Panc1 (cell line): ENCODE data around the gene FSD1. TPM values are rescaled to one million over a fixed set of nuclear protein-coding genes. Genes with fewer than 3 reads are reported as not detected.

Experiments used
- ATAC-seq: fragments of 200-7000 bp; cut with Tn5 transposase; 2 replicates; pipeline ENCODE4 v1.9.1; 2020; ENCODE audit warnings: mild to moderate bottlenecking, moderate library complexity
- BruUV-seq: library from RNA; stranded (reverse); fragments of 400-500 nt; replicated peaks from 2 replicates; lab custom pipeline; 2021; lab: Mats Ljungman, UMichigan
- CTCF ChIA-PET: fragments of 300-600 bp; sonication (Branson Sonifier 250); formaldehyde crosslinking; loops from one replicate; lab custom pipeline; 2022; ENCODE audit warnings: antibody characterized with exemption; lab: Charles Lee
- POLR2A ChIA-PET: fragments of 300-600 bp; sonication (Branson Sonifier 250); formaldehyde crosslinking; loops from one replicate; lab custom pipeline; 2022; ENCODE audit warnings: antibody characterized with exemption; lab: Charles Lee
- DNase-seq: peaks from one replicate; pipeline ENCODE4 v3.0.0-alpha.2; 2010; ENCODE audit warnings: low read depth, low spot score
- H3K27ac ChIP-seq: 2 replicates; pipeline ENCODE4 v1.5.1; 2011; ENCODE audit warnings: mild to moderate bottlenecking, low read length, inconsistent platforms
- H3K27me3 ChIP-seq: fragments of 200-500 bp; sonication (Bioruptor generic); 2 replicates; pipeline ENCODE4 v1.6.0; 2014; ENCODE audit warnings: low read length, inconsistent platforms; ENCODE audit not compliant: control insufficient read depth, insufficient read depth
- H3K36me3 ChIP-seq: fragments of 200-500 bp; sonication (Bioruptor generic); 2 replicates; pipeline ENCODE4 v1.5.1; 2014; ENCODE audit warnings: inconsistent platforms, mild to moderate bottlenecking, low read length, moderate library complexity; ENCODE audit not compliant: control insufficient read depth, insufficient read depth
- H3K4me1 ChIP-seq: 2 replicates; pipeline ENCODE4 v1.5.1; 2011; ENCODE audit warnings: inconsistent platforms, mild to moderate bottlenecking, low read length, moderate library complexity; ENCODE audit not compliant: control insufficient read depth, insufficient read depth
- H3K4me3 ChIP-seq, 2 experiments: 2 replicates each; pipeline ENCODE4 v1.5.1; 2011 to 2012; ENCODE audit warnings: low read depth in 2 of 2, low read length in 2 of 2, mild to moderate bottlenecking in 2 of 2, inconsistent platforms in 1 of 2, moderate library complexity in 1 of 2
- H3K9me3 ChIP-seq: fragments of 200-500 bp; sonication (Bioruptor generic); 2 replicates; pipeline ENCODE4 v1.5.1; 2014; ENCODE audit warnings: low read depth, mild to moderate bottlenecking, inconsistent platforms, low read length, moderate library complexity; ENCODE audit not compliant: control insufficient read depth, insufficient read depth
- CTCF ChIP-seq: fragments of 450-650 bp; IDR thresholded peaks from 2 replicates; pipeline ENCODE4 v1.5.1; 2017; ENCODE audit warnings: mild to moderate bottlenecking
- POLR2AphosphoS5 ChIP-seq: IDR thresholded peaks from 2 replicates; pipeline ENCODE4 v1.6.1; 2012; ENCODE audit warnings: mild to moderate bottlenecking, low read depth, low read length, moderate library complexity
- REST ChIP-seq, 2 experiments: IDR thresholded peaks; 2 replicates each; pipeline ENCODE4 v1.6.1; 2011 to 2012; ENCODE audit warnings: low read depth in 2 of 2, control low read depth in 1 of 2, low read length in 1 of 2, mild to moderate bottlenecking in 1 of 2, moderate library complexity in 1 of 2; ENCODE audit not compliant: insufficient read depth in 1 of 2
- SIN3A ChIP-seq: IDR thresholded peaks from 2 replicates; pipeline ENCODE4 v1.6.1; 2012; ENCODE audit warnings: low read depth, mild to moderate bottlenecking, low read length, moderate library complexity, borderline replicate concordance; ENCODE audit not compliant: insufficient read depth
- TCF7L2 ChIP-seq: IDR thresholded peaks from 2 replicates; pipeline ENCODE4 v1.6.1; 2011; ENCODE audit warnings: mild to moderate bottlenecking, low read depth, low read length, inconsistent platforms
- in situ Hi-C: cut with HindIII; loops from 2 replicates; pipeline ENCODE4 v1.10.0; 2016; ENCODE audit warnings: low sequenced_read_pairs, low pct_unique_long_range_greater_than_20kb
- intact Hi-C: fragments of 100-400 bp; cut with micrococcal nuclease; formaldehyde crosslinking; loops from one replicate; pipeline ENCODE4 v1.10.0; 2022; ENCODE audit not compliant: unreplicated experiment
- total RNA-seq: library from RNA; stranded (reverse); gene quantifications from one replicate; pipeline ENCODE4 v1.2.1, GENCODE V29; 2021; ENCODE audit not compliant: unreplicated experiment

FSD1 gene
- total RNA-seq, 1 experiment from 2014 or later: 12.1 TPM

GRCh38 chr19:4257025-4257424, 47.4 kb upstream of the FSD1 start:
- Histone ChIP-seq H3K36me3 (no peaks in the 10 kb centered on the region), H3K9me3 (no peaks in the 10 kb centered on the region), H3K4me1 (no peaks in the 10 kb centered on the region), H3K27me3 (no peaks in the 10 kb centered on the region), H3K27ac (no peak overlapping the region), H3K4me3 (no peak overlapping the region)
- no peak for ATAC-seq
- TF ChIP-seq POLR2AphosphoS5 (no peak), REST (IDR thresholded peaks at IDR 0.05; ENCODE audit: insufficient read depth in 1 of 2, low read depth in 2 of 2, low read length in 1 of 2) (no peak), SIN3A (no peak), TCF7L2 (no peak), CTCF (no peak)
- POLR2A ChIA-PET: no interaction called here
- in situ Hi-C loops: no loop called here
- intact Hi-C loops: no loop called here
- no peak for DNase-seq
- CTCF ChIA-PET: no interaction called here
- no TSS peak for BruUV-seq

- BruUV-seq: no TSS peak
- TF ChIP-seq TCF7L2 (no peak), SIN3A (no peak), POLR2AphosphoS5 (no peak), REST (IDR thresholded peaks at IDR 0.05; ENCODE audit: insufficient read depth in 1 of 2, low read depth in 2 of 2, low read length in 1 of 2) (no peak), CTCF (no peak)
- ChIA-PET POLR2A (no interaction called here), CTCF (no interaction called here)
- Histone ChIP-seq H3K36me3 (no peaks in the 10 kb centered on the region), H3K9me3 (no peaks in the 10 kb centered on the region), H3K4me3 (no peak overlapping the region), H3K27me3 (no peaks in the 10 kb centered on the region), H3K27ac (no peak overlapping the region), H3K4me1 (no peaks in the 10 kb centered on the region)
- in situ Hi-C loops: no loop called here
- DNase-seq: no peak
- intact Hi-C loops: no loop called here
- no peak for ATAC-seq
Measured at GRCh38 chr19:4258181-4258580, 46.2 kb upstream of the FSD1 start.
